GM20000 (cell line): ENCODE measurements around the gene COPS4.
A peak's percentile ranks its signal among the peaks of the same experiment; 100 is the strongest.
"Not testable (repeated sequence)": the region's sequence is repeated elsewhere in the genome, so short reads cannot be mapped to it uniquely, and the experiment has no call there.

Experiments used
- DNase-seq: peaks from one replicate; pipeline ENCODE4 v3.0.0; 2012; ENCODE audit warnings: low spot score
- CTCF ChIP-seq: IDR thresholded peaks from 2 replicates; pipeline ENCODE4 v1.5.1; 2012; ENCODE audit warnings: mild to moderate bottlenecking, control low read depth; ENCODE audit errors: extremely low read depth, missing control alignments

COPS4 gene

GRCh38 chr4:83034630-83035494 lies at the start of gene COPS4:
TSS of gene COPS4 (plus strand) at chr4:83035183. CDS start at chr4:83035225, 42 bp downstream.
- no peak for TF ChIP-seq CTCF
- DNase-seq: peak; percentile 91

- not testable (repeated sequence) for DNase-seq
These were observed 47.5 kb upstream of the COPS4 start for GRCh38 chr4:82987519-82987918.

GRCh38 chr4:82988323-82988832 lies 46.6 kb upstream of the COPS4 start:
- DNase-seq: no peak
- TF ChIP-seq CTCF: no peak

- peak; percentile 53 for DNase-seq
- no peak for TF ChIP-seq CTCF
These were observed 45.2 kb upstream of the COPS4 start for GRCh38 chr4:82989575-82990429.

- TF ChIP-seq CTCF: no peak
- no peak for DNase-seq
These were observed 40.1 kb upstream of the COPS4 start for GRCh38 chr4:82994834-82995233.

GRCh38 chr4:82998898-82999297 lies 36.1 kb upstream of the COPS4 start:
- TF ChIP-seq CTCF: no peak
- no peak for DNase-seq

GRCh38 chr4:83002329-83002728 lies 32.7 kb upstream of the COPS4 start:
- TF ChIP-seq CTCF: no peak

GRCh38 chr4:83003044-83003791 lies 31.8 kb upstream of the COPS4 start:
- DNase-seq: not testable (repeated sequence)

More at GRCh38 chr4:83002329-83002728, 32.7 kb upstream of the COPS4 start:
- no peak for DNase-seq
